ENCODE data around the gene RBMS1. TPM values are rescaled to one million over a fixed set of nuclear protein-coding genes. Genes with fewer than 3 reads are reported as not detected.

RBMS1 gene
- polyA plus RNA-seq, 1 donor from 2014 or later = 8.4 TPM

GRCh38 chr2:160239436-160239835 lies 254.2 kb downstream of the RBMS1 start:
- no peaks in the 10 kb centered on the region for H3K9me3 ChIP-seq (ENCODE audit: low read length)
- TF ChIP-seq RAD21 (conservative IDR thresholded peaks at IDR 0.05) (no peak), EZH2 (IDR thresholded peaks at IDR 0.05; ENCODE audit: borderline replicate concordance, insufficient read depth, low read length, poor library complexity, severe bottlenecking) (no peak), REST (IDR thresholded peaks at IDR 0.05; ENCODE audit: borderline replicate concordance) (no peak), SMC3 (conservative IDR thresholded peaks at IDR 0.05; ENCODE audit: poor library complexity) (no peak), TAF1 (IDR thresholded peaks at IDR 0.05; ENCODE audit: low read depth) (no peak), EP300 (conservative IDR thresholded peaks at IDR 0.05; ENCODE audit: poor library complexity, severe bottlenecking) (no peak), POLR2AphosphoS5 (IDR thresholded peaks at IDR 0.05) (no peak), MXI1 (conservative IDR thresholded peaks at IDR 0.05; ENCODE audit: poor library complexity, severe bottlenecking) (no peak), CTCF (IDR thresholded peaks at IDR 0.05; ENCODE audit: poor library complexity, severe bottlenecking) (no peak)
- no peaks in the 10 kb centered on the region for H3K27me3 ChIP-seq (ENCODE audit: insufficient read depth, low read depth, low read length)
- H3K9me2 ChIP-seq (ENCODE audit: insufficient read depth, low read length) = no peaks in the 10 kb centered on the region
- no peak overlapping the region for H2AFZ ChIP-seq (ENCODE audit: low read depth, low read length)
- no peaks in the 10 kb centered on the region for H3K79me2 ChIP-seq (replicated peaks; ENCODE audit: insufficient read depth, low read length)
- no peaks in the 10 kb centered on the region for H3K36me3 ChIP-seq (ENCODE audit: insufficient read depth, low read length)
- H3F3A ChIP-seq (ENCODE audit: insufficient read depth, low read length, poor library complexity, severe bottlenecking) = no peaks in the 10 kb centered on the region
- no peak overlapping the region for H3K9ac ChIP-seq (ENCODE audit: low read length)
- H3K4me2 ChIP-seq (ENCODE audit: low read length) = no peak overlapping the region
- no peak overlapping the region for H3K27ac ChIP-seq (ENCODE audit: low read length)
- no peak overlapping the region for H3K4me3 ChIP-seq (ENCODE audit: low read length)
- no peaks in the 10 kb centered on the region for H4K20me1 ChIP-seq (ENCODE audit: insufficient read depth)

- Histone ChIP-seq H3K27ac (ENCODE audit: low read length) (no peak overlapping the region), H3K36me3 (ENCODE audit: insufficient read depth, low read length) (no peaks in the 10 kb centered on the region), H4K20me1 (ENCODE audit: insufficient read depth) (no peaks in the 10 kb centered on the region), H3K27me3 (ENCODE audit: insufficient read depth, low read depth, low read length) (no peaks in the 10 kb centered on the region), H3K9ac (ENCODE audit: low read length) (no peak overlapping the region), H3F3A (ENCODE audit: insufficient read depth, low read length, poor library complexity, severe bottlenecking) (no peaks in the 10 kb centered on the region), H3K4me2 (ENCODE audit: low read length) (no peak overlapping the region), H3K79me2 (replicated peaks; ENCODE audit: insufficient read depth, low read length) (no peaks in the 10 kb centered on the region), H3K9me3 (ENCODE audit: low read length) (no peaks in the 10 kb centered on the region), H3K4me3 (ENCODE audit: low read length) (no peak overlapping the region), H3K9me2 (ENCODE audit: insufficient read depth, low read length) (no peaks in the 10 kb centered on the region), H2AFZ (ENCODE audit: low read depth, low read length) (no peak overlapping the region)
- TF ChIP-seq TAF1 (IDR thresholded peaks at IDR 0.05; ENCODE audit: low read depth) = no peak
- TF ChIP-seq POLR2AphosphoS5 (IDR thresholded peaks at IDR 0.05) = no peak
- no peak for TF ChIP-seq MXI1 (conservative IDR thresholded peaks at IDR 0.05; ENCODE audit: poor library complexity, severe bottlenecking)
- no peak for TF ChIP-seq REST (IDR thresholded peaks at IDR 0.05; ENCODE audit: borderline replicate concordance)
- no peak for TF ChIP-seq CTCF (IDR thresholded peaks at IDR 0.05; ENCODE audit: poor library complexity, severe bottlenecking)
- no peak for TF ChIP-seq SMC3 (conservative IDR thresholded peaks at IDR 0.05; ENCODE audit: poor library complexity)
- no peak for TF ChIP-seq EP300 (conservative IDR thresholded peaks at IDR 0.05; ENCODE audit: poor library complexity, severe bottlenecking)
- TF ChIP-seq EZH2 (IDR thresholded peaks at IDR 0.05; ENCODE audit: borderline replicate concordance, insufficient read depth, low read length, poor library complexity, severe bottlenecking) = no peak
- no peak for TF ChIP-seq RAD21 (conservative IDR thresholded peaks at IDR 0.05)
Observed at GRCh38 chr2:160238392-160238791, 255.2 kb downstream of the RBMS1 start.

Measured in neural cell (in vitro differentiated cells).